IPS DF 19.7 (cell line): ENCODE measurements around the gene TMPO.
"Not testable (repeated sequence)": the region's sequence is repeated elsewhere in the genome, so short reads cannot be mapped to it uniquely, and the experiment has no call there.

Experiments
- DNase-seq: peaks from one replicate; pipeline ENCODE4 v3.0.0-alpha.2; 2013; ENCODE audit warnings: low read depth, low spot score

TMPO gene

DNA sequence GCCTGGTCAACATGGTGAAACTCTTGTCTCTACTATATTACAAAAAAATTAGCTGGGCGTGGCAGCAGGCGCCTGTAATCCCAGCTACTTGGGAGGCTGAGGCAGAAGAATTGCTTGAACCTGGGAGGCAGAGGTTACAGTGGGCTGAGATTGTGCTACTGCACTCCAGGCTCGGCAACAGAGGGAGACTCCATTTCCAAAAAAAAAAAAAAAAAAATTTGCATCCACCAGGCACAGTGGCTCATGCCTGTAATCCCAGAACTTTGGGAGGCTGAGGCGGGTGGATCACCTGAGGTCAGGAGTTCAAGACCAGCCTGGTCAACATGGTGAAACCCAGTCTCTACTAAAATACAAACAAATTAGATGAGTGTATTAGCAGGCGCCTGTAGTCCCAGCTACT, 3.6 kb upstream of the TMPO start:
- not testable (repeated sequence) for DNase-seq

- no peak for DNase-seq
These were observed 1.7 kb upstream of the TMPO start for GRCh38 chr12:98513379-98514322.

DNA sequence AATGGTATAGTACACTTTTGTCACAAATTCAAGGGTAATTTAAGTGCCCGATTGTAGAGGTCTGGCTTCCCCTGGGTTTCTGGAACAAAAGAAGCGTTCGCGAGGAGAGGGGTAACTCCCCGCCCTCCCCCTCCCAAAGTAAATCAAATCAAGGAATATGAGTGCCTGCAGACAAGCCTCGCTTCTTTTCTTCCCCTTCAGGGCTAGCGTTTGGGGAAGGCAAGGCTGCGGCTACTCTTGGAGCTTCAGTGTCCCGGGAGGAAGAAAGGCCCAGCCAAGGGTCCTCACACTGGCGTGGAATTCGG, 456 bp upstream of the TMPO start:
- no peak for DNase-seq

- DNase-seq: no peak
These were observed 902 bp downstream of the TMPO start for GRCh38 chr12:98516111-98516873.

DNA sequence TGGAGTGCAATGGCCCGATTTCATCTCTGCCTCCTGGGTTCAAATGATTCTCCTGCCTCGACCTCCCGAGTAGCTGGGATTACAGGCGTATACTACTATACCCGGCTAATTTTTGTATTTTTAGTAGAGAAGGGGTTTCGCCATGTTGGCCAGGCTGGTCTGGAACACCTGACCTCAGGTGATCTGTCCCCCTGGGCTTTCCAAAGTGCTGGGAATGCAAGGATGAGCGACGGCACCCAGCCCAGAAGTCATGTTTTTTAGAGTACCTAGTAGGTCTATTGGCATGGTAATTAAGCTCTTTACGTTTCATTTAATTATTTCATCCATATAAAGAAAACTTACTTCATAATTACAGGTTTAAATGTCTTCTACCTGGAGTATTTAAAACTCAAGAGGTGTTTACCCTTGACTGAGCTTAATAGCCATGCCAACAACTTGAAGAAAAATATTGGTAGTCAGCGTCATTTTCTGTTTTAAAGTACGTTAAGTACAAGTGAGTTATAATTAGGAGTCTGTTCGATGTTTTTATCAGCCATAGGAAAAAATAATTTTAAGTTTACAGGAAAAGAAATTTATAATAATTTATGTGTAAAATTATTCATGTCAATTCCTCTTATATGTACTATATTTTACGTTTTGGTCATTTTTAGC, 4.0 kb downstream of the TMPO start:
- DNase-seq: no peak

DNA sequence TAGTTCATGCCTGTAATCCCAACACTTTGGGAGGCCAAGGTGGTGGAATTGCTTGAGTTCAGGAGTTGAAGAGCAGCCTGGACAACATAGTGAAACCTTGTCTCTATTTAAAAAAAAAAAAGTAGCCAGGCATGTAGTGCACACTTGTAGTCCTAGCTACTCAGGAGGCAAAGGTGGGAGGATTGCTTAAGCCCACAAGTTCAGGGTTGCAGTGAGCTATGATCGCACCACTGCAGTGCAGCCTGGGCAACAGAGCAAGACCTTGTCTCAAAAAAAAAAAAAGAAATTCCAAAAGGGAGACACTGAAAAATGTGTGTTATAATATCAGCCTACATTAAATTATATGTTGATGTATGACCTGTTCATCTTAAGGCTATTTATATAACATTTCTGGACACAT, 14.7 kb downstream of the TMPO start:
- DNase-seq: no peak

DNA sequence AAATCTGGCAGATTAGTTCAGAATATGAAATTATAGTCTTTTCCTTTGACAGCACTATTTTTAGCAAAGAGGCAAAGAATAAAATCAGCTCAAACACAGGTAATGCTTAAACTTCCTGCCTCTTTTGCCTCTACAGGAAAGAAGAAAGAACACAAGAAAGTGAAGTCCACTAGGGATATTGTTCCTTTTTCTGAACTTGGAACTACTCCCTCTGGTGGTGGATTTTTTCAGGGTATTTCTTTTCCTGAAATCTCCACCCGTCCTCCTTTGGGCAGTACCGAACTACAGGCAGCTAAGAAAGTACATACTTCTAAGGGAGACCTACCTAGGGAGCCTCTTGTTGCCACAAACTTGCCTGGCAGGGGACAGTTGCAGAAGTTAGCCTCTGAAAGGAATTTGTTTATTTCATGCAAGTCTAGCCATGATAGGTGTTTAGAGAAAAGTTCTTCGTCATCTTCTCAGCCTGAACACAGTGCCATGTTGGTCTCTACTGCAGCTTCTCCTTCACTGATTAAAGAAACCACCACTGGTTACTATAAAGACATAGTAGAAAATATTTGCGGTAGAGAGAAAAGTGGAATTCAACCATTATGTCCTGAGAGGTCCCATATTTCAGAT, 17.4 kb downstream of the TMPO start:
- DNase-seq: no peak

- no peak for DNase-seq
These were observed 18.4 kb downstream of the TMPO start for GRCh38 chr12:98533723-98534251.

- no peak for DNase-seq
These were observed 22.6 kb downstream of the TMPO start for GRCh38 chr12:98538031-98538430.

DNA sequence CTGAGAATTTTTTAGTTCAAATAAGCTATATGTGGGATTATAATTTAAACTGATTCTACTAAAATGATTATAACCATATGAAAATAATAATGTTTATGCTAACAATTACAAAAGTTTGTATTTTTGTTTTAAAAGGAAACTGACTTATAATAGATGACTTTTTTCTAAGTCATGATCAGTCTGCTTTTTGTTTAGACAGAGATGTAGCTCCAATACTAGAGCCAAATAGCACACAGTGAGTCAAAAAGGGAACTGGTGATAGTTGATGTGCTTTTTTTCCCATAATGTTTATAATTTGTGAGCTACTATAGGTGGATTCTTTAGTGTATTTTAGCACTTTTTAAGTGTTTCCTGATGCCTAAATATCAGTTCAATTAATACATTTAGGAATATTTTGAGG, 28.3 kb downstream of the TMPO start:
- DNase-seq: no peak

GRCh38 chr12:98544751-98545150, 29.4 kb downstream of the TMPO start:
- no peak for DNase-seq

DNA sequence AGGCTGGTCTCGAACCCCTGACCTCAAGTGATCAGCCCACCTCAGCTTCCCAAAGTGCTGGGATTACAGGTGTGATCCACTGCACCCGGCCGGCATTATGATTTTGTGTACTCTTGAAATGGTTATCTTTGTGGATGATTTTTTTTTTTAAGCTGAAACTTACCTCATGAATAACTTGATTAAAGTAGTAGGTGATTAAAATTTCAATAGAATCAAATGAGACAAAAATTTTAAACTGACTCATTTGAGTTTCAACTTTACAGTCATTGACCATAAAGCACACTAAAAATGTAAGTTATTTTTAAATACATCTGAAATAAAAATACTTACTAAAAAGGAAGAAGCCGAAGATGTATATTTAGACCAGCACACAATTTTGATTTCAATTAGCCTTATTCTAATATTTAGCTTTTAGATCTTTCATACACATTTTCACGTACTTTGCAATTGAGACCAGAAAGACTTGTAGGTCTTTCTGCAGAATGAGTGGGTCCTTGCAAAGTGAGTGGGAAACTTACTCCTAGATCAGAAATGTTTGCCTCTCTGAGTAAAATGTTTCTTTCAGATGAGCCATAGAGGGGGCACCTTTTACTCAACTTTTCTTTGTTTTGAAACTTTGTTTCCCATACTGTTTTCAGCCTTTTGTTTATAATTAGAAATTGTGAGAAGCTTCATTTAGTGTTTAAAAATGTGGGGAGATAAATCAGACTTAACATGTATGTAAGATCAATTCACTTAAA, 34.2 kb downstream of the TMPO start:
- DNase-seq: no peak

- no peak for DNase-seq
These were observed 36.4 kb downstream of the TMPO start for GRCh38 chr12:98551787-98552186.

DNA sequence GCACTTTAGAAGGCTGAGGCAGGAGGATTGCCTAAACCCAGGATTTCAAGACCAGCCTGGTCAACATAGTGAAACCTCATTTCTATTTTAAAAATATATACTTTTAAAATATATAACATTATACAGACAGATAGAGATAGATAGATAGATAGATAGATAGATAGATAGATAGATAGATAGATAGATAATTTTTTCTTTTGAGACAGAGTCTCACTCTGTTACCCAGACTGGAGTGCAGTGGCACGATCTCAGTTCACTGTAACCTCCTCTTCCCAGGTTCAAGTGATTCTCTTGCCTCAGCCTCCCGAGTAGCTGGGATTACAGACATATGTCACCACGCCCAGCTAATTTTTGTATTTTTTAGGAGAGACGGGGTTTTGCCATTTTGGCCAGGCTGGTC, 42.7 kb downstream of the TMPO start:
- DNase-seq: not testable (repeated sequence)

GRCh38 chr12:98559666-98560065, 44.3 kb downstream of the TMPO start:
- DNase-seq: no peak

DNA sequence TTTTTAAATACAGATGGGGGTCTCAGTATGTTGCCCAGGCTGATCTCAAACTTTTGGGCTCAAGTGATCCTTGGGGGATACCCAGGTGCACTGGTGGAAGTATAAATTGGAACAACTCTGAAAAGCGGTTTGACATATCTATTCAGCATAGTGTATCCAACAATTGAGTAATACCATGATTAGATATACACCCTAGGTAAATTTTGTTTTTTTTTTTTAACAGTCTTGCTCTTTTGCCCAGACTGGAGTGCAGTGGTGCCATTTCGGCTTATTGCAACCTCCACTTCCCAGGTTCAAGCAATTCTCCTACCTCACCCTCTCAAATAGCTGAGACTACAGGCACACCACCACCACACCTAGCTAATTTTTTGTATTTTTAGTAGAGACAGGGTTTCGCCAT, 46.5 kb downstream of the TMPO start:
- no peak for DNase-seq

DNA sequence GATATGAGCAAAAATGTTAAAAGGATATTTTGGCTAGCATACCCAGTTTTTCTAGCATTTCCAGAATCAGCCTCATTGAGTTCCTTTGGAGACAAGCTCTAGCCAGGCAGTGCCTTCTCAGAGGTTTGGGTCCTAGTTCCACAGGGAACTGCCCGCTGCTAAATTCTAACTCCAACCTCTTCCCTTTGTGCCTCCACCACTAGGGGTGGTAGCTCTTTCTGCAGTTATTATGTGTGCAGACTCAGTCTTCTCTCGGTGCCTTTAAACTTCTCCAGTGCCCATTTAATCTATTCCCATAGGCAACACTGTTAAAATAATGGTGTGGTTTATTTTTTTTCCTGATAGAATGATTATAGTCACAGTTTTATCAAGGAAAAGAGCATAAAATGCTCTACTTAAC, 56.6 kb downstream of the TMPO start:
- DNase-seq: no peak

- no peak for DNase-seq
These were observed 58.7 kb downstream of the TMPO start for GRCh38 chr12:98574110-98574509.

DNA sequence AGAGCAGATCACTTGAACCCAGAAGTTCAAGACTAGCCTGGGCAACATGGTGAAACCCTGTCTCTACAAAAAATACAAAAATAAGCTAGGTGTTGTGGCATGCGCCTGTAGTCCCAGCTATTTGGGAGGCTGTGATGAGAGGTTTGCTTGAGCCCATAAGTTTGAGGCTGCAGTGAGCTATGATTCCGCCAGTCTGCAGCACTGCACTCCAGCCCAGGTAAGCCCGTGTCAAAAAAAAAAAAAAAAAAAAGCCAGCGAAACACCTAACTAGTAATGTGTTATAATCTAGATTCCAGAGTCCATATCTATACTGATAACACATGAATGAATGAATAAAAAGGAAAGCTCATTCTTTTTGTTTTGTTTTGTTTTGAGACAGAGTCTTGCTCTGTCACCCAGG, 59.6 kb downstream of the TMPO start:
- DNase-seq: no peak

DNA sequence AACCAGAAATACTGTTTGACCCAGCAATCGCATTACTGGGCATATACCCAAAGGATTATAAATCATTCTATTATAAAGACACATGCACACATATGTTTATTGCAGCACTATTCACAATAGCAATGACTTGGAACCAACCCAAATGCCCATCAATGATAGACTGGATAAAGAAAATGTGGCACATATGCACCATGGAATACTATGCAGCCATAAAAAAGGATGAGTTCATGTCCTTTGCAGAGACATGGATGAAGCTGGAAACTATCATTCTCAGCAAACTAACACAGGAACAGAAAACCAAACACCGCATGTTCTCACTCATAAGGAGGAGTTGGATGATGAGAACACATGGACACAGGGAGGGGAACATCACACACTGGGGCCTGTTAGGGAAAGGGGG, 61.4 kb downstream of the TMPO start:
- not testable (repeated sequence) for DNase-seq

DNA sequence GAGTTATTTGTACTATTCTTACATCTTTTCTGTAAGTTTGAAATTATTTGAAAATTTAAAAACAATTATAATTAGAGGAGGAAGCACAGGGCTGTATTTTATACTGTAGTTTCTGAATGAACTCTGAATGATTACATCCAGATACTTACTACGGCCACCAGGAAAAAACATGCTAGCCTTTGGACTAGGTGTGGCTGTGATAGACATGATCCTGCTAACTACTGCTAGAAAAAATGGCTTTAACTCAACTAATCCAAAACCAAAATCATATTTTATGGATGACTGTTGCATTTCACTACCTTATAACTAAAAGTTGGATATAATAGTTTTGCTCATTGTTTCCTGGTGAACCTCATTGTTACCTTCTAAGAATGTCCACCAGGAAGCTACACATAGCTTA, 63.0 kb downstream of the TMPO start:
- DNase-seq: no peak
